Fibroblast of skin of abdomen (primary cell): Measurements from ENCODE around the gene TTC23.
A peak's percentile ranks its signal among the peaks of the same experiment; 100 is the strongest.

ENCODE experiments used
- DNase-seq: peaks from one replicate; pipeline ENCODE4 v3.0.0-alpha.2; 2013

The TTC23 gene

GRCh38 chr15:99134317-99134821 is 115.0 kb downstream of the TTC23 start:
- no peak for DNase-seq

- no peak for DNase-seq
Observed at GRCh38 chr15:99132634-99133287, 116.6 kb downstream of the TTC23 start.

GRCh38 chr15:99132122-99132521 is 117.3 kb downstream of the TTC23 start:
- peak; percentile 16 for DNase-seq

GRCh38 chr15:99131441-99132023 is 117.8 kb downstream of the TTC23 start:
- DNase-seq, result no peak

- DNase-seq, result no peak
Observed at GRCh38 chr15:99130765-99131440, 118.5 kb downstream of the TTC23 start.

GRCh38 chr15:99130314-99130713 is 119.1 kb downstream of the TTC23 start:
- DNase-seq, result no peak

GRCh38 chr15:99129644-99130043 is 119.7 kb downstream of the TTC23 start:
- no peak for DNase-seq

GRCh38 chr15:99128411-99128810 is 121.0 kb downstream of the TTC23 start:
- no peak for DNase-seq

GRCh38 chr15:99127773-99128172 is 121.6 kb downstream of the TTC23 start:
- DNase-seq, result no peak

GRCh38 chr15:99126930-99127329 is 122.5 kb downstream of the TTC23 start:
- DNase-seq, result no peak

- no peak for DNase-seq
Observed at GRCh38 chr15:99126131-99126588, 123.2 kb downstream of the TTC23 start.

- DNase-seq, result no peak
Observed at GRCh38 chr15:99125061-99125891, 124.1 kb downstream of the TTC23 start.

GRCh38 chr15:99124641-99125040 is 124.7 kb downstream of the TTC23 start:
- no peak for DNase-seq

GRCh38 chr15:99123713-99124451 is 125.5 kb downstream of the TTC23 start:
- peak; percentile 97 for DNase-seq

GRCh38 chr15:99122831-99123712 is 126.3 kb downstream of the TTC23 start:
- DNase-seq, result no peak

- no peak for DNase-seq
Observed at GRCh38 chr15:99121691-99122410, 127.5 kb downstream of the TTC23 start.

GRCh38 chr15:99121207-99121606 is 128.2 kb downstream of the TTC23 start:
- DNase-seq, result no peak

- DNase-seq, result no peak
Observed at GRCh38 chr15:99120050-99120777, 129.2 kb downstream of the TTC23 start.

GRCh38 chr15:99118801-99119546 is 130.4 kb downstream of the TTC23 start:
- no peak for DNase-seq
